GM21381 (cell line): Measurements from ENCODE around the gene KIZ.

Experiments used
- ATAC-seq: cut with Tn5 transposase; IDR thresholded peaks from one replicate; pipeline ENCODE4 v1.9.1; 2021; ENCODE audit warnings: mild to moderate bottlenecking, moderate library complexity; ENCODE audit not compliant: unreplicated experiment

KIZ gene

GRCh38 chr20:21125849-21126580 is at the start of gene KIZ:
Gene KIZ, plus strand, starts transcription at chr20:21126082. Its CDS starts 34 bp downstream, at chr20:21126116.
- peak; percentile 97 for ATAC-seq

GRCh38 chr20:21077809-21078345 is 48.0 kb upstream of the KIZ start:
- no peak for ATAC-seq

GRCh38 chr20:21082584-21082983 is 43.3 kb upstream of the KIZ start:
- no peak for ATAC-seq

- no peak for ATAC-seq
Measured at GRCh38 chr20:21083825-21084325, 42.0 kb upstream of the KIZ start.

GRCh38 chr20:21087862-21088540 is 37.9 kb upstream of the KIZ start:
- no peak for ATAC-seq

GRCh38 chr20:21089391-21089790 is 36.5 kb upstream of the KIZ start:
- ATAC-seq = no peak

- no peak for ATAC-seq
Measured at GRCh38 chr20:21090111-21090618, 35.7 kb upstream of the KIZ start.

GRCh38 chr20:21090721-21091120 is 35.2 kb upstream of the KIZ start:
- ATAC-seq = no peak

- no peak for ATAC-seq
Measured at GRCh38 chr20:21092806-21093205, 33.1 kb upstream of the KIZ start.

- ATAC-seq = no peak
Measured at GRCh38 chr20:21096321-21097043, 29.4 kb upstream of the KIZ start.

- ATAC-seq = peak; percentile 41
Measured at GRCh38 chr20:21099751-21100577, 25.9 kb upstream of the KIZ start.

- ATAC-seq = no peak
Measured at GRCh38 chr20:21100578-21101452, 25.1 kb upstream of the KIZ start.

- ATAC-seq = no peak
Measured at GRCh38 chr20:21101453-21101931, 24.4 kb upstream of the KIZ start.

- ATAC-seq = no peak
Measured at GRCh38 chr20:21101932-21102575, 23.8 kb upstream of the KIZ start.

- no peak for ATAC-seq
Measured at GRCh38 chr20:21102603-21103311, 23.1 kb upstream of the KIZ start.

- no peak for ATAC-seq
Measured at GRCh38 chr20:21103582-21104465, 22.1 kb upstream of the KIZ start.

- ATAC-seq = no peak
Measured at GRCh38 chr20:21104466-21104761, 21.5 kb upstream of the KIZ start.
